Putamen (tissue), 1 donor: ENCODE results near the gene IFNAR1.

Source experiments
- DNase-seq: peaks from one replicate; pipeline ENCODE4 v3.0.0-alpha.2; 2016; ENCODE audit warnings: low spot score

IFNAR1 gene

DNA sequence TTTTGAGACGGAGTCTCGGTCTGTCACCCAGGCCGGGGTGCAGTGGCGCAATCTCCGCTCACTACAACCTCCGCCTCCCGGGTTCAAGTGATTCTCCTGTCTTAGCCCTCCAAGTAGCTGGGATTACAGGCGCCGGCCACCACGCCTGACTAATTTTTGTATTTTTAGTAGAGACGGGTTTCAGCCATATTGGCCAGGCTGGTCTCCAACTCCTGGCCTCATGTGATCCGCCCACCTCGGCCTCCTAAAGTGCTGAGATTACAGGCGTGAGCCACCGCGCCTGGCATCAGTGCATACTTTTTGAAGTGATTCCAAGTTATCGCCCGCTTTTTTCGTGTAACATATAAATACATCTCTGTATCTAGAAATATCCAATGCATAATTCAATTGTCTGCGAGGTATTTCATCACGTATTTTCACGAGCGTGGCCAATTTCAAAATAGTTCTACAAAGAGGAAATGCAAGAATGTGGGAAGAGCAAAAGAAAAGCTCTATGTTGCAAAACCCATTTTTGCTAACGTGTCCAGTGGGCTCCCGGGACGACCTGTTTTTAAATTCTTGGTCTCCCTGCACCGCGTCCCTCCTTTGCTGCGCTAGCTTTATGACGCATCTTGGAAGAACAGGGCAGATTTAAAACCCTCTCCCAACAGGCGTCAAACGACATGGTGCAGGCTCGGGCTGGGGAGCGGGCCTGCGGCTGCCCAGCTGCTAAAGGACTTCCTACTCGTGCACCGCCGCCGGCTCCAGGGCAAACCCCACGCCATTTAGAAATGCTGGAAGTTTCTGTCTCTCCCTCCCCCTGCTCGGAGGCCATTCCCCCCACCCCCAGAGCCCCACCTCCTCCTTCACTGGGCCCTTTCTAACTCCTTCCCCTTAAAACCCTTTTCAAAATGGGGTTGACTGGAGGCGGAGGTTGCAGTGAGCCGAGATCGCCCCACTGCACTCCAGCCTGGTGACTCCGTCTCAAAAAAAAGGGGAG, 77.5 kb downstream of the IFNAR1 start:
- DNase-seq, result peak; percentile 53

GRCh38 chr21:33403128-33403785, 78.5 kb downstream of the IFNAR1 start, which contains the start of gene IFNGR2:
Gene IFNGR2 (plus strand): TSS chr21:33403413. CDS start chr21:33403544, 131 bp downstream.
- no peak for DNase-seq

DNA sequence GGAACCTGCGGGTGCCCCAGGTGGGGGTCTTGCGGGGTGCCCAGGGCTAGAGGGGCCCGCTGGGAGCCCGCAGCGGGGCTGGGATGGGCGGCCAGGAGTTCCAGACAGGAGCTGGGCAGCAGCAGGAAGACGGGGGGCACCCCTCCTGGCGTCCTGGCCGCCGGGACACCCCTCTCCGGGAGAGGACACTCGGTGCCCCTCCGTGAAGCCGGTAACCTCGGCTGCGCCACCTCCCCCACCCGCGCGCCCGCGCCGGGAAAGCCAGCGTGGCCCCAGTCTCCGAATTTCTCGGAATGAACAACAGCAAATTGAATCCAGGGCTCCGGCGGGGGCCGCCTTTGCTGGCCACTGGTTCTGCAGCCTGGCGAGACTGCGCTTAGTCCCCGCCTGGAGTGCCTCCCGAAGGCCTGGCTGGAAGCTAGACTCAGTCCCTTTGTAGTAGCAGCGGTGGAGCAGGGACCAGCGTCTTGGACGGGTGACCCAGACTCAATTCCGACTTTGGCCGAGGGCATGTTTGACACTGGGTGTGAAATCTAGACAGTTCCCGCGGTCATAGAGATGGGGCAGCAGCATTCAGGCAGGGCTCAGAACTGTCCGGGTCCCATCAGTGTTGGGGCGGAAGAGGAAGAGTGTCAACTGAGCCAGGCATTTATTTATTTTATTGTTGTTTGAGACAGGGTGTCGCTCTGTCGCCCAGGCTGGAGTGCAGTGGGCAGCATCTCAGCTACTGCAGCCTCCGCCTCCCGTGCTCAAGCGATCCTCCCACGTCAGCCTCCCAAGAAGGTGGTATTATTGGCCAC, 79.2 kb downstream of the IFNAR1 start:
- peak; percentile 38 for DNase-seq

- no peak for DNase-seq
Observed at GRCh38 chr21:33406493-33406892, 81.7 kb downstream of the IFNAR1 start.
